CD14-positive monocyte (primary cell): ENCODE data around the gene CABP2. TPM values are rescaled to one million over a fixed set of nuclear protein-coding genes. Genes with fewer than 3 reads are reported as not detected.

ENCODE experiments used
- DNase-seq, 3 donors: peaks; one replicate each; pipeline ENCODE4 v3.0.0-alpha.2; 2011 to 2022
- H2AFZ ChIP-seq: 2 replicates; pipeline ENCODE4 v1.6.0; 2012; ENCODE audit warnings: mild to moderate bottlenecking, low read depth, low read length, inconsistent platforms; ENCODE audit not compliant: insufficient read depth, poor library complexity, severe bottlenecking
- H3K27ac ChIP-seq, 2 donors: 1 replicate in 1 of 2; 2 replicates in 1 of 2; pipeline ENCODE4 v1.5.1; 2012 to 2013; ENCODE audit warnings: low read length in 2 of 2, control low read depth in 1 of 2, inconsistent platforms in 1 of 2, low read depth in 1 of 2, mild to moderate bottlenecking in 1 of 2
- H3K27me3 ChIP-seq, 2 donors: one replicate each; pipeline versions ENCODE4 v1.6.0 to v1.6.1; 2011 to 2013; ENCODE audit warnings: low read length in 2 of 2; ENCODE audit not compliant: control insufficient read depth in 2 of 2, insufficient read depth in 2 of 2
- H3K36me3 ChIP-seq, 2 donors: replicated peaks in 1 of 2; 1 replicate in 1 of 2; 2 replicates in 1 of 2; pipeline versions ENCODE4 v1.5.1 to v1.6.1; 2012 to 2013; ENCODE audit warnings: low read length in 2 of 2, control low read depth in 1 of 2, inconsistent platforms in 1 of 2, mild to moderate bottlenecking in 1 of 2; ENCODE audit not compliant: insufficient read depth in 2 of 2, control insufficient read depth in 1 of 2
- H3K4me1 ChIP-seq, 2 donors: 1 replicate in 1 of 2; 2 replicates in 1 of 2; pipeline versions ENCODE4 v1.5.1 to v1.6.1; 2012 to 2013; ENCODE audit warnings: low read length in 2 of 2, control low read depth in 1 of 2, inconsistent platforms in 1 of 2, mild to moderate bottlenecking in 1 of 2, moderate library complexity in 1 of 2; ENCODE audit not compliant: insufficient read depth in 2 of 2, control insufficient read depth in 1 of 2
- H3K4me2 ChIP-seq: replicated peaks from 2 replicates; pipeline ENCODE3; 2012; ENCODE audit warnings: low read length, moderate library complexity, mild to moderate bottlenecking; ENCODE audit not compliant: poor library complexity, severe bottlenecking; ENCODE audit errors: extremely low read depth
- H3K4me3 ChIP-seq, 3 experiments: fragments of 200-600 bp in 1 of 3; sonication (generic) in 1 of 3; replicated peaks in 1 of 3; 1 replicate in 2 of 3; 2 replicates in 1 of 3; pipeline ENCODE4 v1.5.1; 2011 to 2013; ENCODE audit warnings: low read length in 3 of 3, mild to moderate bottlenecking in 3 of 3, control low read depth in 2 of 3, low read depth in 2 of 3, inconsistent platforms in 1 of 3, moderate library complexity in 1 of 3
- H3K79me2 ChIP-seq: 2 replicates; pipeline ENCODE4 v1.6.0; 2012; ENCODE audit warnings: mild to moderate bottlenecking, control low read depth, inconsistent platforms, low read length, moderate library complexity; ENCODE audit not compliant: insufficient read depth
- H3K9ac ChIP-seq: 2 replicates; pipeline ENCODE4 v1.6.0; 2017; ENCODE audit warnings: low read length, mild to moderate bottlenecking; ENCODE audit not compliant: insufficient read depth, poor library complexity, severe bottlenecking
- H3K9me3 ChIP-seq, 2 donors: replicated peaks in 1 of 2; 1 replicate in 1 of 2; 2 replicates in 1 of 2; pipeline versions ENCODE4 v1.5.1 to v1.6.1; 2012 to 2013; ENCODE audit warnings: low read length in 2 of 2, control low read depth in 1 of 2; ENCODE audit not compliant: control insufficient read depth in 1 of 2, insufficient read depth in 1 of 2
- H4K20me1 ChIP-seq: 2 replicates; pipeline ENCODE4 v1.6.0; 2012; ENCODE audit warnings: mild to moderate bottlenecking, low read length, control low read depth, moderate library complexity; ENCODE audit not compliant: insufficient read depth
- H3K27ac Mint-ChIP-seq, 7 donors: one replicate each; pipeline ENCODE4 v1.8.0; 2020; ENCODE audit warnings: mild to moderate bottlenecking in 7 of 7, mixed read lengths in 7 of 7, moderate library complexity in 6 of 7, inconsistent platforms in 2 of 7
- H3K27me3 Mint-ChIP-seq, 3 donors: one replicate each; pipeline ENCODE4 v1.8.0; 2021 to 2022; ENCODE audit warnings: low read depth in 3 of 3, mild to moderate bottlenecking in 3 of 3, mixed read lengths in 3 of 3, moderate library complexity in 3 of 3, inconsistent platforms in 1 of 3
- H3K36me3 Mint-ChIP-seq, 2 donors: one replicate each; pipeline ENCODE4 v1.8.0; 2020; ENCODE audit warnings: mixed read lengths in 2 of 2, inconsistent platforms in 1 of 2, mild to moderate bottlenecking in 1 of 2
- H3K4me1 Mint-ChIP-seq: one replicate; pipeline ENCODE4 v1.8.0; 2020; ENCODE audit warnings: mild to moderate bottlenecking, mixed read lengths
- H3K4me3 Mint-ChIP-seq, 2 donors: one replicate each; pipeline ENCODE4 v1.8.0; 2020; ENCODE audit warnings: mild to moderate bottlenecking in 2 of 2, mixed read lengths in 2 of 2, moderate library complexity in 1 of 2
- H3K9me3 Mint-ChIP-seq, 7 donors: one replicate each; pipeline ENCODE4 v1.8.0; 2020 to 2022; ENCODE audit warnings: mixed read lengths in 7 of 7, mild to moderate bottlenecking in 6 of 7, moderate library complexity in 6 of 7, inconsistent platforms in 2 of 7
- CTCF ChIP-seq: fragments of 200-600 bp; IDR thresholded peaks from one replicate; pipeline ENCODE4 v1.8.0; 2022; ENCODE audit warnings: antibody characterized with exemption, mild to moderate bottlenecking
- WGBS: methylation state at CpG from one replicate; pipeline ENCODE4 v1.1.5; 2013; ENCODE audit warnings: missing lambda C conversion rate; ENCODE audit not compliant: insufficient coverage; 5-methylcytosine and 5-hydroxymethylcytosine counted together
- intact Hi-C, 2 donors: fragments of 100-400 bp; cut with micrococcal nuclease; formaldehyde crosslinking; loops; one replicate each; pipeline versions ENCODE4 v1.15.0 to v1.15.1; 2023
- polyA plus RNA-seq, 3 donors: library from polyadenylated mRNA; depleted of rRNA in 1 of 3; unstranded in 2 of 3; stranded (reverse) in 1 of 3; fragments of 300-500 nt in 2 of 3; fragments of >200 nt in 1 of 3; fragmentation: Illumina TruSeq in 2 of 3; gene quantifications; 1 replicate in 2 of 3; 2 replicates in 1 of 3; pipeline ENCODE4 v1.2.3, GENCODE V29; 2012 to 2021

CABP2 gene
- polyA plus RNA-seq, 3 donors: not detected

- 98% methylated on average over 4 of the region's 9 CpGs for WGBS
- Histone ChIP-seq H3K4me2 (peak overlapping the region; percentile 25), H3K79me2 (peaks cover 39% of the 10 kb centered on the region), H3K9ac (no peak overlapping the region), H3K4me1 (peaks cover 39 to 49% of the 10 kb centered on the region in 2 donors), H2AFZ (no peak overlapping the region), H3K36me3 (peaks cover 61 to 63% of the 10 kb centered on the region in 2 donors), H3K9me3 (no peaks in the 10 kb centered on the region), H3K27me3 (no peaks in the 10 kb centered on the region), H3K4me3 (no peak overlapping the region), H4K20me1 (peaks cover 77% of the 10 kb centered on the region), H3K27ac (peak overlapping the region; percentile 55 to 68)
- peaks cover 0 to 1% (median 0%) of the 10 kb centered on the region in 7 donors for H3K9me3 Mint-ChIP-seq
- peaks cover 31% of the 10 kb centered on the region for H3K4me1 Mint-ChIP-seq
- peaks cover 0 to 8% (median 0%) of the 10 kb centered on the region in 3 donors for H3K27me3 Mint-ChIP-seq
- no peak for TF ChIP-seq CTCF
- intact Hi-C loops: loop anchor here (5.0 to 10.0 kb wide), 2 partner anchors 34 to 226 kb away; partner anchors contain the start of gene TMEM134 (in 1 of the 2)
- peaks cover 59 to 73% of the 10 kb centered on the region in 2 donors for H3K36me3 Mint-ChIP-seq
- peak overlapping the region; percentile 84 to 95 (median 90) for H3K27ac Mint-ChIP-seq
- peak; percentile 63 to 83 (median 80) for DNase-seq
- H3K4me3 Mint-ChIP-seq: peak overlapping the region in 1 of 2 donors; percentile 64
Measured at GRCh38 chr11:67500831-67501715, 22.2 kb downstream of the CABP2 start.

- TF ChIP-seq CTCF: no peak
- Mint-ChIP-seq H3K9me3 (peaks cover 0 to 1% (median 0%) of the 10 kb centered on the region in 7 donors), H3K27ac (peak overlapping the region in 3 of 7 donors; percentile 14 to 93 (median 84)), H3K4me3 (no peak overlapping the region), H3K27me3 (peaks cover 0 to 8% (median 0%) of the 10 kb centered on the region in 3 donors), H3K4me1 (peaks cover 27% of the 10 kb centered on the region), H3K36me3 (peaks cover 64 to 79% of the 10 kb centered on the region in 2 donors)
- peaks cover 33 to 43% of the 10 kb centered on the region in 2 donors for H3K4me1 ChIP-seq
- no peak overlapping the region for H3K9ac ChIP-seq
- DNase-seq: no peak
- no peak overlapping the region for H3K4me2 ChIP-seq
- H2AFZ ChIP-seq: no peak overlapping the region
- intact Hi-C loops: loop anchor here (5.0 to 10.0 kb wide), 2 partner anchors 33 to 226 kb away; partner anchors contain the start of gene TMEM134 (in 1 of the 2)
- H3K9me3 ChIP-seq: no peaks in the 10 kb centered on the region
- WGBS: 100% methylated on average over 1 of the region's 1 CpG
- H3K79me2 ChIP-seq: peaks cover 39% of the 10 kb centered on the region
- no peak overlapping the region for H3K4me3 ChIP-seq
- H3K27me3 ChIP-seq: no peaks in the 10 kb centered on the region
- peaks cover 83% of the 10 kb centered on the region for H4K20me1 ChIP-seq
- peaks cover 67 to 69% of the 10 kb centered on the region in 2 donors for H3K36me3 ChIP-seq
- H3K27ac ChIP-seq: no peak overlapping the region
Measured at GRCh38 chr11:67500484-67500821, 22.8 kb downstream of the CABP2 start.
